H1 (cell line): ENCODE results near the gene TM7SF3. TPM values are rescaled to one million over a fixed set of nuclear protein-coding genes. Genes with fewer than 3 reads are reported as not detected.

Source experiments
- polyA plus RNA-seq, 7 experiments: library from polyadenylated mRNA; depleted of rRNA in 3 of 7; stranded (reverse) in 5 of 7; unstranded in 2 of 7; fragments of >200 nt in 5 of 7; fragments of 200-250 nt in 2 of 7; gene quantifications; 1 replicate in 5 of 7; 2 replicates in 1 of 7; 4 replicates in 1 of 7; pipeline versions ENCODE4 v1.2.1 to v1.2.3, GENCODE V29; 2011 to 2013; ENCODE audit warnings: missing spikeins in 2 of 7, mixed read lengths in 2 of 7
- total RNA-seq: library from RNA; stranded (reverse); fragmentation: NEBNext Ultra II Directional; extraction: Animal tissue kit (Norgen Biotek cat#: 25700); gene quantifications from 2 replicates; pipeline ENCODE4 v1.2.1, GENCODE V29; 2021

Gene TM7SF3
- total and polyA plus RNA-seq, 2 of the 8 experiments (the other 6 are each of a cell fraction or from before 2014, with no cell fraction given) = 57.9 to 77.2 TPM

Other genes with a start within 250 kb of the TM7SF3 start
- 48.3 and 48.4 TPM in 2 replicates for gene ITPR2, start 181.2 kb downstream of the TM7SF3 start, total RNA-seq
- gene ITPR2, start 181.2 kb downstream of the TM7SF3 start, polyA plus RNA-seq (2011; rRNA removed) = 3.2 and 4.1 TPM in 2 replicates
- gene INTS13, start 76.4 kb downstream of the TM7SF3 start, total RNA-seq = 53.2 and 58.2 TPM in 2 replicates
- 9.4 and 20.5 TPM in 2 replicates for gene INTS13, start 76.4 kb downstream of the TM7SF3 start, polyA plus RNA-seq (2011; rRNA removed)
- gene FGFR1OP2, start 75.9 kb downstream of the TM7SF3 start, total RNA-seq = 26.5 and 34.4 TPM in 2 replicates
- 8.1 and 8.8 TPM in 2 replicates for gene FGFR1OP2, start 75.9 kb downstream of the TM7SF3 start, polyA plus RNA-seq (2011; rRNA removed)
- gene MED21, start 8.2 kb upstream of the TM7SF3 start, total RNA-seq = 72.9 and 76.2 TPM in 2 replicates
- gene MED21, start 8.2 kb upstream of the TM7SF3 start, polyA plus RNA-seq (2011; rRNA removed) = 12.6 and 24.5 TPM in 2 replicates
- gene C12orf71, start 68.2 kb upstream of the TM7SF3 start, total RNA-seq = not detected in 2 replicates
- gene C12orf71, start 68.2 kb upstream of the TM7SF3 start, polyA plus RNA-seq (2011; rRNA removed) = not detected in 2 replicates
- gene STK38L, start 229.9 kb upstream of the TM7SF3 start, total RNA-seq = 63.6 and 68.8 TPM in 2 replicates
- 3.7 and 8.1 TPM in 2 replicates for gene STK38L, start 229.9 kb upstream of the TM7SF3 start, polyA plus RNA-seq (2011; rRNA removed)